Posterior vena cava (tissue), 2 donors: ENCODE measurements around the gene GATA3. TPM values are rescaled to one million over a fixed set of nuclear protein-coding genes. Genes with fewer than 3 reads are reported as not detected.

Experiments used
- DNase-seq: peaks from one replicate; pipeline ENCODE4 v3.0.0-alpha.2; 2020; ENCODE audit warnings: low spot score
- intact Hi-C, 2 donors: fragments of 100-400 bp; cut with DNase I; formaldehyde crosslinking; loops; one replicate each; pipeline versions ENCODE4 v1.14.1 to v1.14.2; 2022 to 2023
- total RNA-seq, 2 donors: library from RNA; stranded (reverse); fragmentation: NEBNext Ultra II Directional; extraction: Animal tissue kit (Norgen Biotek cat#: 25700); gene quantifications; one replicate each; pipeline ENCODE4 v1.2.1, GENCODE V29; 2021
- donor health status: DM: yes; HTN: yes; CAD: no.
- donor health status: DM: yes; HTN: yes; CAD: no.

The GATA3 gene
- total RNA-seq, 2 donors from 2014 or later = 0.97 to 1.00 TPM

DNA sequence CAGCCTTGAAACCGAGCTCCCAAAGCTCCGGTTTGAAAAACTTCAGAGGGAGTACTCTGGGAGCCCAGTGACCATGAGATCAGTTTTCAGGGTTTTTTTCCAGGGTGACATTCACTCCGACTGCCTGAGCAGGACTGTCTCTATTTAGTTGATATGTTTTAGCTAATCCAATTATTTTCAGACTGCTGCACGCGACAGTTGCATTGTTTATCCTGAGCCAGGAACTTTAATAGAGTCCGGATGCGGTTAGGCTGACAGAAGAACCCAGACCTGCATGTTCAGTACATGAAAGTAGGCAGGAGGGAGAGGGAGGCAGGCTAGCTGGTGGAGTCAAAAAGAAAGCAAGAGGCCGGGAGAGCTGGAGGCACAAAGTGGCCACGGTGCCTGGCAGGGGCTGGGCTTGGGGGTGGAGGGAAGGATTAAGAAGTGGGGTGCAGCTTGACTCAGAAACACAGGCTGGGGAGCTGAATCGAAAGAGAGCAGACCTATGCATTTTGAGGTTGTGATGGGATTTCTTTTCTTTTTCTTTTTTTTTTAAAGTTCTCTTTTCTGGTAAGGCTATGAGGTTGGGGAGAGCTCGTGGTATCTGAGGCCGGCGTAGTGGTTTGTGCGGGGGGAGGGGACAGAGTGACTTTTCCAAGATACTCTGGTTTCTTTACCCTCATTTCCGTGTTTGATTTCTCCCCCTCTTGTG is 5.7 kb downstream of the GATA3 start:
- no peak for DNase-seq
- intact Hi-C loops = no loop called here

DNA sequence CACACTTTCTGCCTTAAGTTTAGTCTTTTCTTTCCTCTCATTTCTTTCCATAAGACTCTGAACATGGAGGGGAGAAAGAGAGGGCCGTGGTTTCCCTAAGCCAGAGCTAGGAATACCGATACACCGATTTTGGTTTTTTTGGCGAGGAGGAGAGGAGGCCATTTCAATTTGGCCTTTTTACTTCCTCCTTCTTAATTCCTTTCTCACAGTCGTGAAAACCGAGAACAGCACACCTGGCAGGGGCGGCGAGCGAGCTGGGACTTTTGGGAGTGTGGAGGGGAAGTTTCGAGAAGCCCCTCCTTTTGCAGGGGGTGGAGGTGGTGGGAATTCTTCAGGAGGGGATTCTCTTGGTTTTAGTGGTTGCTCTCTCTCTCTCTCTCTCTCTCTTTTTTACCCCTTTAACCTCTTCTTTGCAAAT is 6.2 kb downstream of the GATA3 start:
- DNase-seq = no peak
- intact Hi-C loops = no loop called here

DNA sequence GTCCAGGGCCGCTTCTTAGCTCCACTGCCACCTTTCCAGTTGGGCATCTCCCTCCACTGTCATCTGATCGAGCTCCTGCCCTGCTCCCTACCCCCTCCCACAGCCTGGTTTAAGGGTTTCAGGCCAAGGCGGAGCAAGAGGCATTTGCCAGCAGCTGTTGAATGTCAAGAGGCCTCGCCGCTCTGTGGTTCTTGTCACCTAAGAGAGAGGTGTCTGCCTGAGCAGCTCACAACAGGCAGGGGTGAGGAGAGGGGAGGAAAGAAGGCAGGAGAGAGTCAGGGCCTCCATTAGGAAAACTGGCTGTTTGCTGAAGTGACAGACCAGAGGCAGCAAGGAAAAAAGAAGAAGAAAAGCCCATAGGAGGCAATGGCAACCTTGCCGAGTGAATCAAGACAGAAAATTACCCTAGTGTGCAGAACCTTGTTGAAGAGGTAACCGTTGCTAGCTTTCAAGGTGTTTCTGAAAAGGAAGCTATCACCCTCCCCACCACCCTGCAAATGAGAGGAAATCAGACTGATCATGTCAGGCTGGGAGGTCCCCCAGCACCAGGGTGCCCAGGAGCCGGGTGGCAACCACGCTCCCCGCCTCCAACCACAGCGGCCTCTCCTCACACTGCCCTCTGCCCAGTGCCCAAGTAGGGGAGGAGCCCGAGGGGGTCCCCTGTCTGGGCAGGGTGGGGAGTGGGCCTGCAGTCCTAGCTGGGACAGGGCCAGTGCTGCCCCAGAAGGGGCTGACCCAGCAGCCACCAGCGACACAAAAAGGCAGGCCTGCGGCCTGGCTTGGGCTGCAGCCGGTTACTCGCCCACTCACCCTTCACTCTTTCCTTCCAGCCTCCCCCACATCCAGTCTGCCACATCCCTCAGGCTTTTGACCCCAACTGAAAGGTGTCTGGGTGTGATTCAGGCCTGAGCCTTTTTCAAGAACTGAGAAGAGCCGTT is 7.1 kb downstream of the GATA3 start:
- intact Hi-C loops = no loop called here
- peak; percentile 70 for DNase-seq

DNA sequence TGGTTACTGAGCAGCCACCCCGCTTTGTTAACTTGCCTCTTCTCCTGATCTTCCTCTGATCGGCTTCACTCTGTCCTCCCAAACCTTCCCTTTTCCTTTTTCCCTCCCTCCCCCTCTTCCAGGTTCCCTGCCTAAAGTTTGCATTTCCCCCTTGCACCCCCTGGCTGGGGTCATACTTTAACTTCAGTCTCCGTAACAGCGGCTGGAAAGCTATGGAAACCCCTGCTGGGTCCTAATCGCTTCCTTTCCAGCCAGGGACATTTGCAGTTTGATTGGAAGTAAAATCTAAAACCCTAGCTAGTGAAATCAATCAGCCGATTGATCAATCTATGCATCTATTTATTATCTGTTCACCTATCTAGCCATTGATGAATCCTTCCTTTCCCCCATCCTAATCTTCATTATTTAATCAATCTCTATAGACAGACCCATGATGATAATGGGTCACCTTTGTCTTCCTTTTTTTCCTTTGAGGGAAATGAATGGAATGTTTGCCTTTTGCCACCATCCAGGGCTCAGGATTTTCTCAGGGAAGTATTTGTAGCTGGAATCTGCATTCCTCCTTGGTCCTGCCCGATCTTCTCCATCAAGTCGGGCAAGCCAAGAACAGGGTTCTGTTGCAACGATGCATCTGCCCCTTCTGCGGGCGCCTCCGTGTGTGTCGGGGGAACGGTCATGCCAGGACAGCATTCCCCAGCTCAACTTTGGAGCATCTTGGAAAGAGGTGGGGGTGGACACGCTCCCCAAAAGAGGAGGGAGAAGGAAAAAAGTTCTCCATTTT is 8.8 kb downstream of the GATA3 start:
- intact Hi-C loops = no loop called here
- DNase-seq = no peak

DNA sequence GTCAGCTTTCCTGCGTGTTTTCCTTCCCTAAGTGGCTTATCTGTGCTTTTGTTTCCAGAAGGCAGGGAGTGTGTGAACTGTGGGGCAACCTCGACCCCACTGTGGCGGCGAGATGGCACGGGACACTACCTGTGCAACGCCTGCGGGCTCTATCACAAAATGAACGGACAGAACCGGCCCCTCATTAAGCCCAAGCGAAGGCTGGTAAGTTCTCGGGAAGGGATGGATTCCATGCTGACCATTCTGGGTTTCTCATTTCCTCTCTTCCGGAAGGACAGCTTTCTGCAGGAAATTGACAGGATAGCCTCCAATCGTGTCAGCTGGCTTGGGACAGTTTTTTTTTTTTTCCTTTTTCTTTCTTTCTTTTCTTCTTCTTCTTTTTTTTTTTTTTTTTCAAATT is 9.4 kb downstream of the GATA3 start:
- DNase-seq = no peak

DNA sequence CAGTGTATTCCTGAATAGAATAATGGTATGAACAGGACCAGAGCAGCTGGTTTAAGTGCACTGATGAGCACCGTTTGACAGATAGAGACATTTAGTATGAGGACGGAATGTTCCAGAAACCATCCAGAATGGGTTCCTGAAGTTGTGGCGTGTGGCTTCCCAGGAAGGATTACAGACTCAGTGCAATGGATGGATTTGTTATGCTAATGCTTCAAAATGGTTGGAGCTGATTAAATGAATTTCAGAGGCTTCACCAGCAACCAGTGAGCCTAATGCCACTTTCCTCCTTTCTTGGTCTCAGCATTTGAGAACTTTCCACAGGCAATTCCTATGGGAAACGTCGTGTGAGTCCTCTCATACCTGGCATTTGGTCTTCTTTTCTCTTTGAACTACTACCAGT is 9.9 kb downstream of the GATA3 start:
- intact Hi-C loops = no loop called here
- no peak for DNase-seq

More for the DNA sequence above, 9.4 kb downstream of the GATA3 start:
- intact Hi-C loops = no loop called here

- intact Hi-C loops = no loop called here
- no peak for DNase-seq
These were observed 11.2 kb downstream of the GATA3 start for GRCh38 chr10:8065651-8066050.

- intact Hi-C loops = no loop called here
- DNase-seq = no peak
These were observed 11.6 kb downstream of the GATA3 start for GRCh38 chr10:8066124-8066523.

- DNase-seq = no peak
- intact Hi-C loops = no loop called here
These were observed 12.3 kb downstream of the GATA3 start for GRCh38 chr10:8066797-8067196.

GRCh38 chr10:8069108-8069507 is 14.6 kb downstream of the GATA3 start:
- DNase-seq = no peak
- intact Hi-C loops = no loop called here

DNA sequence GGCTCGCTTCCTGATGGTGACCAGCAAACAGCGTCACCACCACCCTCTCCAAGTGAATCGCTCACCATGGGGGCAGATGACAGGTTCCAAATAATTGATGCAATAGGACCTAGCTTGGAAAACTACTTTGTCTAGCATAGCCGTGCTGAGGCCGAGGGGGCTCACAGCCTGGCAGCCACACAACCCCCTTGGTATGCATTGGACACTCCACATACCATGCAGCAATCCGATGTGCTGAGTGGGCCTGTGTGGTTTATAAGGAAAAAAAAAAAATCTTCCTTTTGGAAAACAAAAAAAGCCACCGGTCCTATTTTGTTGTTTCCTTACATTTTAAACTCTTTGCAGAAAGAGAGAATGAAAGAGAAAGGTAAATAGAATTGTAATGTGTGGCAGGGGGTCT is 15.1 kb downstream of the GATA3 start:
- intact Hi-C loops = no loop called here
- DNase-seq = no peak

- intact Hi-C loops = no loop called here
- no peak for DNase-seq
These were observed 16.0 kb downstream of the GATA3 start for GRCh38 chr10:8070440-8070839.

DNA sequence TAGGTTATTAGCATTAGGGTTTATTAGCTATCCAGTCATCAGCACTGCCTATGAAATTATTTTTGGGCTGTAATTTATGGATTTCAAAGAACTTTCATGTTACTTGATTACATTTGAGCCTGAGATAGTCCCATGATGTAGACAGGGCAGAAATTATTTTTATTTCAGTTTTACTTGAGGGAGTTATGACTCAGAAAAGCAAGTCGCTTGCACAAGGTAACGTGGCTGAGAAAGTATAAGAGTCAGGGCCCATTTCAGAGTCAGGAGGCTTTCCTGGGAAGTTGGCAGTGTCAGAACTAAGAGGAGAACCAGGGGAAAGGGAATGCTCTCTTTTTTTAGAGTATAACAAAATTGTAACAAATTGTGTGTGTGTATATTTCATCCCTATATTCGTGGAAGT is 16.5 kb downstream of the GATA3 start:
- intact Hi-C loops = no loop called here
- DNase-seq = no peak

GRCh38 chr10:8071666-8072065 is 17.2 kb downstream of the GATA3 start:
- no peak for DNase-seq
- intact Hi-C loops = no loop called here

GRCh38 chr10:8072211-8072610 is 17.7 kb downstream of the GATA3 start:
- no peak for DNase-seq
- intact Hi-C loops = no loop called here

GRCh38 chr10:8073691-8074416 is 19.4 kb downstream of the GATA3 start:
- no peak for DNase-seq

DNA sequence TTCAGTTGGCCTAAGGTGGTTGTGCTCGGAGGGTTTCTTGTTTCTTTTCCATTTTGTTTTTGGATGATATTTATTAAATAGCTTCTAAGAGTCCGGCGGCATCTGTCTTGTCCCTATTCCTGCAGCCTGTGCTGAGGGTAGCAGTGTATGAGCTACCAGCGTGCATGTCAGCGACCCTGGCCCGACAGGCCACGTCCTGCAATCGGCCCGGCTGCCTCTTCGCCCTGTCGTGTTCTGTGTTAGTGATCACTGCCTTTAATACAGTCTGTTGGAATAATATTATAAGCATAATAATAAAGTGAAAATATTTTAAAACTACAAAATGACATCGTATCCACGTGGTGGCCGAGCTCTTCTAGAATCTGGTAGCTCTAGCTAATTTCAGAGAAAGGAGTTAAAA is 20.4 kb downstream of the GATA3 start:
- intact Hi-C loops = no loop called here
- no peak for DNase-seq

More at GRCh38 chr10:8073691-8074416, 19.4 kb downstream of the GATA3 start:
- intact Hi-C loops = no loop called here

- intact Hi-C loops = no loop called here
These were observed 21.1 kb downstream of the GATA3 start for GRCh38 chr10:8075282-8076260.

More at GRCh38 chr10:8075282-8076260, 21.1 kb downstream of the GATA3 start:
- no peak for DNase-seq
